ENCODE measurements around the gene PPP4R1. TPM values are rescaled to one million over a fixed set of nuclear protein-coding genes. Genes with fewer than 3 reads are reported as not detected.

Gene PPP4R1
- total RNA-seq, 1 donor from 2014 or later = 173 TPM

GRCh38 chr18:9507565-9508088 lies 106.7 kb downstream of the PPP4R1 start:
- H3K27ac Mint-ChIP-seq (ENCODE audit: unreplicated experiment) = no peak overlapping the region
- no peaks in the 10 kb centered on the region for H3K9me3 Mint-ChIP-seq (ENCODE audit: unreplicated experiment)
- no peak overlapping the region for H3K4me3 Mint-ChIP-seq (ENCODE audit: unreplicated experiment)
- H3K27me3 Mint-ChIP-seq (ENCODE audit: unreplicated experiment) = no peaks in the 10 kb centered on the region
- DNase-seq (ENCODE audit: low spot score) = no peak
- H3K36me3 Mint-ChIP-seq (ENCODE audit: low read depth, unreplicated experiment) = peaks cover 10% of the 10 kb centered on the region
- no peaks in the 10 kb centered on the region for H3K4me1 Mint-ChIP-seq (ENCODE audit: unreplicated experiment)
- TF ChIP-seq, protein P1, sequence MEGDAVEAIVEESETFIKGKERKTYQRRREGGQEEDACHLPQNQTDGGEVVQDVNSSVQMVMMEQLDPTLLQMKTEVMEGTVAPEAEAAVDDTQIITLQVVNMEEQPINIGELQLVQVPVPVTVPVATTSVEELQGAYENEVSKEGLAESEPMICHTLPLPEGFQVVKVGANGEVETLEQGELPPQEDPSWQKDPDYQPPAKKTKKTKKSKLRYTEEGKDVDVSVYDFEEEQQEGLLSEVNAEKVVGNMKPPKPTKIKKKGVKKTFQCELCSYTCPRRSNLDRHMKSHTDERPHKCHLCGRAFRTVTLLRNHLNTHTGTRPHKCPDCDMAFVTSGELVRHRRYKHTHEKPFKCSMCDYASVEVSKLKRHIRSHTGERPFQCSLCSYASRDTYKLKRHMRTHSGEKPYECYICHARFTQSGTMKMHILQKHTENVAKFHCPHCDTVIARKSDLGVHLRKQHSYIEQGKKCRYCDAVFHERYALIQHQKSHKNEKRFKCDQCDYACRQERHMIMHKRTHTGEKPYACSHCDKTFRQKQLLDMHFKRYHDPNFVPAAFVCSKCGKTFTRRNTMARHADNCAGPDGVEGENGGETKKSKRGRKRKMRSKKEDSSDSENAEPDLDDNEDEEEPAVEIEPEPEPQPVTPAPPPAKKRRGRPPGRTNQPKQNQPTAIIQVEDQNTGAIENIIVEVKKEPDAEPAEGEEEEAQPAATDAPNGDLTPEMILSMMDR (IDR thresholded peaks at IDR 0.05; ENCODE audit: unreplicated experiment) = no peak

DNA sequence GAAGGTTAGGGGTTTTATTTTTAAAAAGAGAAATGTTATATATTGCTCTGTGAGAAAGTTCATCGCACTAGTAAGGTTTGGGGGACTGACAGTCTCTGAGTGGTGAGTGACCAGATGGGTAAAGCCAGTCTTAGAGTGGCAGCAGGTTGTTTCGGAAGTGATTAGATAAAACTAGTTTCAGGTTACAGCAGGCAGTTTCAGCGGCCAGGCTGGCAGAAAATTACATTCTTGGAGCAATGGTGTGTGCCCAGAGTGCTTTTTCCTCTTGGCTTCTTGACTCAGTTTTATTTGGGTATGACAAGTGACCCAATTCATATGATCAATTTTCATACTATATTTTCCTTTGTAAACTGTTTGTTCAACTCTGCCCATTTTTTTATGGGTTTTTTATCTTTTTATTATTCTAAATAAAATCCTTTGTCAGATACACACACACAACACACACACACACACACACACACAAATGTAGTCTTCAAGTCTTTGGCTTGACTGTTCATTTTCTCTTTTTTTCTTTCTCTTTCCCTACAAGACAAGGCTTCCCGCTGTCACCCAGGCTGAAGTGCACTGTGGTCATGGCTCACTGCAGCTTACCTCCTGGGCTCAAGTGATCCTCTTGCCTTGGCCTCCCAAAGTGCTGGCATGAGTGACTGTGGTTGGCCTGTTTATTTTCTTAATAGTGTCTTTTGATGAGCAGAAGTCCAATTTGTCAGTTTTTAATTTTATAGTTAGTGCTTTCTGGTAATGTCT lies 108.1 kb downstream of the PPP4R1 start:
- no peaks in the 10 kb centered on the region for H3K4me1 Mint-ChIP-seq (ENCODE audit: unreplicated experiment)
- no peaks in the 10 kb centered on the region for H3K27me3 Mint-ChIP-seq (ENCODE audit: unreplicated experiment)
- H3K27ac Mint-ChIP-seq (ENCODE audit: unreplicated experiment) = no peak overlapping the region
- TF ChIP-seq, protein P1 (IDR thresholded peaks at IDR 0.05; ENCODE audit: unreplicated experiment) = no peak
- DNase-seq (ENCODE audit: low spot score) = no peak
- H3K36me3 Mint-ChIP-seq (ENCODE audit: low read depth, unreplicated experiment) = peaks cover 17% of the 10 kb centered on the region
- H3K9me3 Mint-ChIP-seq (ENCODE audit: unreplicated experiment) = no peaks in the 10 kb centered on the region
- no peak overlapping the region for H3K4me3 Mint-ChIP-seq (ENCODE audit: unreplicated experiment)

Other genes with a start within 250 kb of the PPP4R1 start
- 56.8 TPM for gene RALBP1, start 139.0 kb downstream of the PPP4R1 start, total RNA-seq (ENCODE audit: unreplicated experiment)
- gene RAB31, start 93.7 kb upstream of the PPP4R1 start, total RNA-seq (ENCODE audit: unreplicated experiment) = 88.8 TPM